GM23338 (cell line): ENCODE measurements around the gene DEFB114. TPM values are rescaled to one million over a fixed set of nuclear protein-coding genes. Genes with fewer than 3 reads are reported as not detected.

ENCODE experiments used
- ATAC-seq: fragments of 200-7000 bp; cut with Tn5 transposase; 3 replicates; pipeline ENCODE4 v1.9.1; 2020
- DNase-seq: peaks from one replicate; pipeline ENCODE4 v3.0.0-alpha.2; 2015; ENCODE audit warnings: low spot score
- H2AFZ ChIP-seq: fragments of 200-600 bp; sonication (generic); 2 replicates; pipeline ENCODE4 v1.8.0; 2016; ENCODE audit warnings: antibody characterized with exemption, mild to moderate bottlenecking, moderate library complexity
- H3F3A ChIP-seq: fragments of 200-600 bp; sonication (generic); replicated peaks from 2 replicates; pipeline ENCODE4 v1.8.0; 2017; ENCODE audit warnings: antibody characterized with exemption, mixed run types, low read depth
- H3K27ac ChIP-seq: fragments of 200-600 bp; sonication (generic); 2 replicates; pipeline ENCODE4 v1.6.1; 2016; ENCODE audit warnings: low read depth
- H3K27me3 ChIP-seq: fragments of 200-600 bp; sonication (generic); 2 replicates; pipeline ENCODE4 v1.8.0; 2016; ENCODE audit warnings: mild to moderate bottlenecking, mixed run types, moderate library complexity; ENCODE audit not compliant: insufficient read depth
- H3K36me3 ChIP-seq: fragments of 200-600 bp; sonication (generic); 2 replicates; pipeline ENCODE4 v1.8.0; 2016; ENCODE audit warnings: mild to moderate bottlenecking; ENCODE audit not compliant: insufficient read depth
- H3K4me1 ChIP-seq: fragments of 200-600 bp; sonication (generic); 2 replicates; pipeline ENCODE4 v1.8.0; 2016; ENCODE audit warnings: mild to moderate bottlenecking, moderate library complexity; ENCODE audit not compliant: insufficient read depth
- H3K4me2 ChIP-seq: fragments of 200-600 bp; sonication (generic); 2 replicates; pipeline ENCODE4 v1.7.1; 2017; ENCODE audit warnings: mixed run types
- H3K4me3 ChIP-seq: fragments of 200-600 bp; sonication (generic); 2 replicates; pipeline ENCODE4 v1.6.1; 2016; ENCODE audit warnings: mixed run types
- H3K79me2 ChIP-seq: fragments of 200-600 bp; sonication (generic); replicated peaks from 2 replicates; pipeline ENCODE4 v1.8.0; 2017; ENCODE audit warnings: mild to moderate bottlenecking; ENCODE audit not compliant: insufficient read depth
- H3K9me2 ChIP-seq: fragments of 200-600 bp; sonication (generic); 2 replicates; pipeline ENCODE4 v1.8.0; 2017; ENCODE audit not compliant: insufficient read depth
- H4K20me1 ChIP-seq: fragments of 200-600 bp; sonication (generic); replicated peaks from 2 replicates; pipeline ENCODE4 v1.8.0; 2017; ENCODE audit warnings: mild to moderate bottlenecking; ENCODE audit not compliant: insufficient read depth
- H3K27ac Mint-ChIP-seq: 2 replicates; pipeline ENCODE4 v1.8.0; 2020; ENCODE audit warnings: inconsistent platforms, mild to moderate bottlenecking, moderate library complexity, mixed read lengths
- H3K27me3 Mint-ChIP-seq: 3 replicates; pipeline ENCODE4 v1.8.0; 2022; ENCODE audit warnings: low read depth, mild to moderate bottlenecking, moderate library complexity, mixed read lengths, inconsistent platforms; ENCODE audit not compliant: insufficient read depth, poor library complexity
- H3K36me3 Mint-ChIP-seq: 3 replicates; pipeline ENCODE4 v1.8.0; 2021; ENCODE audit warnings: low read depth, mild to moderate bottlenecking, inconsistent platforms, moderate library complexity, mixed read lengths
- H3K4me1 Mint-ChIP-seq: 3 replicates; pipeline ENCODE4 v1.8.0; 2020; ENCODE audit warnings: mild to moderate bottlenecking, inconsistent platforms, mixed read lengths
- H3K4me3 Mint-ChIP-seq: 3 replicates; pipeline ENCODE4 v1.8.0; 2021; ENCODE audit warnings: moderate library complexity, mild to moderate bottlenecking, inconsistent platforms, mixed read lengths
- H3K9me3 Mint-ChIP-seq: 3 replicates; pipeline ENCODE4 v1.8.0; 2020; ENCODE audit warnings: moderate library complexity, mild to moderate bottlenecking, inconsistent platforms, mixed read lengths
- CREB1 ChIP-seq: fragments of 250-450 bp; sonication (Bioruptor Pico); IDR thresholded peaks from 2 replicates; pipeline ENCODE4 v1.5.0; 2020; ENCODE audit warnings: low read depth, mild to moderate bottlenecking, moderate library complexity
- EZH2 ChIP-seq: fragments of 200-600 bp; sonication (generic); IDR thresholded peaks from one replicate; pipeline ENCODE4 v1.8.0; 2017; ENCODE audit warnings: antibody characterized with exemption, mild to moderate bottlenecking, low read depth; ENCODE audit not compliant: unreplicated experiment
- JUNB ChIP-seq: IDR thresholded peaks from one replicate; pipeline ENCODE4 v1.6.1; 2016; ENCODE audit warnings: antibody characterized with exemption; ENCODE audit not compliant: unreplicated experiment
- POLR2AphosphoS5 ChIP-seq: IDR thresholded peaks from 2 replicates; pipeline ENCODE4 v1.6.1; 2016; ENCODE audit warnings: antibody characterized with exemption, low read depth
- ZNF331 ChIP-seq: fragments of 250-450 bp; sonication (Bioruptor Pico); IDR thresholded peaks from 2 replicates; pipeline ENCODE4 v1.5.0; 2020; ENCODE audit warnings: low read depth, mild to moderate bottlenecking, moderate library complexity
- ZNF462 ChIP-seq: fragments of 250-450 bp; sonication (Bioruptor Pico); IDR thresholded peaks from 2 replicates; pipeline ENCODE4 v1.5.0; 2020; ENCODE audit warnings: mild to moderate bottlenecking, moderate library complexity
- polyA plus RNA-seq: library from polyadenylated mRNA; unstranded; fragments of >200 nt; fragmentation: Nextera tagmentation; extraction: Ambion mirVana; gene quantifications from 2 replicates; pipeline ENCODE4 v1.2.1, GENCODE V29; 2016
- total RNA-seq: library from RNA; depleted of rRNA; stranded (reverse); fragments of >200 nt; shearing (Covaris generic); gene quantifications from 2 replicates; pipeline ENCODE4 v1.2.3, GENCODE V29; 2014

DEFB114 gene
- total and polyA plus RNA-seq, 2 experiments from 2014 or later, result not detected

DNA sequence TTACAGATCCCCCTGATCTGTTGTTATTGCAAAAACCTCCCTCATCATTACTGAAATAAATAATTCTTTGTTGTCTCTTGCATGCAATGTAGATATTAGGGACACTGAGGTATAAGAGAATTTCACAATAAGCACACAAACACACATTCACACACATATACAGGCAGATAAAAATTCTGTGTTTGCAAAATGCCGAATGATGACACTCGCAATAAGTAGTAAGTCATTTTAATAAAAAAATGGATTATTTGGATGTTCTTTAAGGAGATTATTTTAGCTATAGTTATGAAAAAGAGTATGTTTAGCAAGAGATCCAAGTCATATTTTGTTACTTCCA, 13.6 kb downstream of the DEFB114 start:
- ATAC-seq (no peak), DNase-seq (no peak)
- Mint-ChIP-seq H3K9me3 (no peaks in the 10 kb centered on the region), H3K27me3 (no peaks in the 10 kb centered on the region), H3K36me3 (no peaks in the 10 kb centered on the region), H3K4me1 (peaks cover 2% of the 10 kb centered on the region; the same call in 1 of the 3 replicates), H3K4me3 (peak overlapping the region; percentile 70), H3K27ac (no peak overlapping the region)
- H3K36me3 ChIP-seq, result no peaks in the 10 kb centered on the region
- H3F3A ChIP-seq, result no peaks in the 10 kb centered on the region
- H4K20me1 ChIP-seq, result no peaks in the 10 kb centered on the region
- H3K9me2 ChIP-seq, result no peaks in the 10 kb centered on the region
- H3K27ac ChIP-seq, result no peak overlapping the region
- H3K4me3 ChIP-seq, result no peak overlapping the region
- no peak overlapping the region for H3K4me2 ChIP-seq
- TF ChIP-seq JUNB, result no peak
- TF ChIP-seq ZNF462 (CRISPR knock-in tag), result no peak
- TF ChIP-seq ZNF331 (CRISPR knock-in tag), result no peak
- H3K4me1 ChIP-seq, result no peaks in the 10 kb centered on the region; the same call in 1 of the 2 replicates
- no peak overlapping the region for H2AFZ ChIP-seq
- H3K27me3 ChIP-seq, result no peaks in the 10 kb centered on the region
- H3K79me2 ChIP-seq, result no peaks in the 10 kb centered on the region

DNA sequence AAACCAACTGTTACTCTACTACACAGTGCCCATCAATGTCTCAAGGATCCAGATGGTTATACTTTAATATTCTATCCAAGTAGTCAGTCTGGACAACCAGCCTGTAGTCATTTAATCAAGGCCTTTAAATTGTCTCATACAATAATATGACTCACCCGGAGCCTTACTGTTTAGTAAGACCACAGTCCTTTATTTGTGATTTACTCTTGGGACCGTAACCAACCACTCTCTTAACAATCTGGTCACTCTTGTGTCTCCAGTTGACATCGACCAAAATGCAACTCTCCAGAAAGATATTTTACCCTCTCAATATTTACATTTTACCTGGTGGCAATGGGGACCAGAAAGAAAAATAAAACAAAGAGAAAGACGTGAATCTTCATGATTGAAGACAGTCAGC, 14.9 kb downstream of the DEFB114 start:
- Histone ChIP-seq H3K27me3 (no peaks in the 10 kb centered on the region), H3F3A (no peaks in the 10 kb centered on the region), H2AFZ (peak overlapping the region; percentile 19; the same call in 1 of the 2 replicates), H3K4me1 (no peaks in the 10 kb centered on the region; the same call in 1 of the 2 replicates), H3K36me3 (no peaks in the 10 kb centered on the region), H3K79me2 (no peaks in the 10 kb centered on the region), H3K4me2 (no peak overlapping the region), H3K9me2 (no peaks in the 10 kb centered on the region), H3K27ac (no peak overlapping the region), H4K20me1 (no peaks in the 10 kb centered on the region), H3K4me3 (peak overlapping the region; percentile 39; the same call in 1 of the 2 replicates)
- ATAC-seq (no peak), DNase-seq (no peak)
- Mint-ChIP-seq H3K9me3 (peaks cover 3% of the 10 kb centered on the region; the same call in 1 of the 3 replicates), H3K27me3 (no peaks in the 10 kb centered on the region), H3K36me3 (peaks cover 4% of the 10 kb centered on the region; the same call in 1 of the 3 replicates), H3K4me1 (peaks cover 2% of the 10 kb centered on the region; the same call in 1 of the 3 replicates), H3K4me3 (peak overlapping the region; percentile 70; the same call in 2 of the 3 replicates), H3K27ac (no peak overlapping the region)
- TF ChIP-seq EZH2 (no peak), ZNF462 (CRISPR knock-in tag) (no peak), JUNB (no peak), CREB1 (CRISPR knock-in tag) (no peak), POLR2AphosphoS5 (no peak)
